NCI-H146 treated with DMSO at 0.1 percent for 48 hours (cell line): ENCODE results near the gene IGFBPL1.
"Not testable (repeated sequence)": the region's sequence is repeated elsewhere in the genome, so short reads cannot be mapped to it uniquely, and the experiment has no call there.

Experiments used
- DNase-seq: peaks from one replicate; lab custom pipeline; 2025; ENCODE audit not compliant: unreplicated experiment; lab: John Stamatoyannopoulos, UW

The IGFBPL1 gene

GRCh38 chr9:38380872-38381534 lies 43.3 kb downstream of the IGFBPL1 start:
- peak; percentile 100 for DNase-seq

GRCh38 chr9:38380230-38380871 lies 43.9 kb downstream of the IGFBPL1 start:
- DNase-seq, result peak; percentile 74

- not testable (repeated sequence) for DNase-seq
Measured at GRCh38 chr9:38377336-38378083, 46.7 kb downstream of the IGFBPL1 start.

- no peak for DNase-seq
Measured at GRCh38 chr9:38376021-38376670, 48.1 kb downstream of the IGFBPL1 start.

GRCh38 chr9:38375572-38375963 lies 48.7 kb downstream of the IGFBPL1 start:
- DNase-seq, result no peak

GRCh38 chr9:38374847-38375571 lies 49.2 kb downstream of the IGFBPL1 start:
- DNase-seq, result no peak

GRCh38 chr9:38373679-38374078 lies 50.6 kb downstream of the IGFBPL1 start:
- DNase-seq, result no peak

GRCh38 chr9:38372762-38373619 lies 51.3 kb downstream of the IGFBPL1 start:
- no peak for DNase-seq

- DNase-seq, result peak; percentile 84
Measured at GRCh38 chr9:38371495-38371894, 52.8 kb downstream of the IGFBPL1 start.

GRCh38 chr9:38370176-38370575 lies 54.1 kb downstream of the IGFBPL1 start:
- no peak for DNase-seq

- DNase-seq, result no peak
Measured at GRCh38 chr9:38368731-38369130, 55.5 kb downstream of the IGFBPL1 start.

GRCh38 chr9:38367898-38368297 lies 56.4 kb downstream of the IGFBPL1 start:
- DNase-seq, result no peak

GRCh38 chr9:38363589-38363925 lies 60.7 kb downstream of the IGFBPL1 start:
- no peak for DNase-seq

GRCh38 chr9:38362852-38363588 lies 61.2 kb downstream of the IGFBPL1 start:
- DNase-seq, result peak; percentile 68

- peak; percentile 72 for DNase-seq
Measured at GRCh38 chr9:38361473-38361850, 62.8 kb downstream of the IGFBPL1 start.

- DNase-seq, result peak; percentile 88
Measured at GRCh38 chr9:38360839-38361472, 63.3 kb downstream of the IGFBPL1 start.

- no peak for DNase-seq
Measured at GRCh38 chr9:38359689-38360385, 64.4 kb downstream of the IGFBPL1 start.

- DNase-seq, result no peak
Measured at GRCh38 chr9:38359297-38359653, 65.0 kb downstream of the IGFBPL1 start.
